Testis (tissue), 3 donors: ENCODE data around the gene ACOT13. TPM values are rescaled to one million over a fixed set of nuclear protein-coding genes. Genes with fewer than 3 reads are reported as not detected.

Source experiments
- DNase-seq: peaks from one replicate; pipeline ENCODE4 v3.0.0-alpha.2; 2019
- H3K27ac ChIP-seq, 2 donors: fragments of 200-600 bp; sonication (generic); one replicate each; pipeline ENCODE4 v1.5.1; 2019
- H3K27me3 ChIP-seq: fragments of 200-600 bp; sonication (generic); one replicate; pipeline ENCODE4 v1.5.1; 2019
- H3K36me3 ChIP-seq: fragments of 200-600 bp; sonication (generic); one replicate; pipeline ENCODE4 v1.5.1; 2017; ENCODE audit warnings: low read depth; ENCODE audit errors: missing control alignments
- H3K4me1 ChIP-seq: fragments of 200-600 bp; sonication (generic); one replicate; pipeline ENCODE4 v1.5.1; 2019
- H3K4me3 ChIP-seq, 2 donors: fragments of 200-600 bp; sonication (generic); one replicate each; pipeline ENCODE4 v1.5.1; 2017 to 2019
- H3K9me3 ChIP-seq: fragments of 200-600 bp; sonication (generic); one replicate; pipeline ENCODE4 v1.5.1; 2017
- CTCF ChIP-seq, 3 experiments: fragments of 450-650 bp in 2 of 3; fragments of 200-600 bp in 1 of 3; sonication (generic) in 1 of 3; IDR thresholded peaks; one replicate each; pipeline ENCODE4 v1.5.1; 2016 to 2019; ENCODE audit warnings: antibody characterized with exemption in 3 of 3, mild to moderate bottlenecking in 2 of 3, moderate library complexity in 1 of 3
- POLR2A ChIP-seq: fragments of 450-650 bp; IDR thresholded peaks from one replicate; pipeline ENCODE4 v1.6.1; 2017; ENCODE audit warnings: antibody characterized with exemption, mild to moderate bottlenecking, moderate library complexity
- WGBS, 2 donors: methylation state at CpG; one replicate each; pipeline ENCODE4 v1.1.5; 2018; 5-methylcytosine and 5-hydroxymethylcytosine counted together
- intact Hi-C: fragments of 100-400 bp; cut with DNase I; formaldehyde crosslinking; loops from one replicate; pipeline ENCODE4 v1.15.1; 2023; ENCODE audit warnings: low total_unique reads
- polyA plus RNA-seq: library from polyadenylated mRNA; stranded (reverse); fragments of 350-450 nt; fragmentation: Illumina TruSeq; extraction: RNeasy Lipid Tissue Mini Kit (QIAGEN cat#74804); gene quantifications from one replicate; pipeline ENCODE4 v1.2.3, GENCODE V29; 2014; ENCODE audit warnings: low read depth, low replicate concordance; ENCODE audit not compliant: insufficient read depth
- total RNA-seq, 2 donors: library from RNA; depleted of rRNA; stranded (reverse); fragments of >200 nt; gene quantifications; one replicate each; pipeline ENCODE4 v1.2.3, GENCODE V29; 2016

Gene ACOT13
- total and polyA plus RNA-seq, 3 donors from 2014 or later: 15.6 to 67.7 (median 19.1) TPM

GRCh38 chr6:24680582-24680981 lies 13.7 kb downstream of the ACOT13 start:
- TF ChIP-seq POLR2A (no peak), CTCF (IDR thresholded peaks at IDR 0.05) (no peak)
- H3K4me1 ChIP-seq: no peaks in the 10 kb centered on the region
- H3K36me3 ChIP-seq: no peaks in the 10 kb centered on the region
- H3K4me3 ChIP-seq: no peak overlapping the region
- 95 to 96% methylated on average over 7 of the region's 7 CpGs for whole genome bisulfite sequencing, 2 donors
- H3K27me3 ChIP-seq: no peaks in the 10 kb centered on the region
- no peak for DNase-seq
- intact Hi-C loops: no loop called here
- H3K27ac ChIP-seq: no peak overlapping the region
- no peaks in the 10 kb centered on the region for H3K9me3 ChIP-seq

- no peaks in the 10 kb centered on the region for H3K9me3 ChIP-seq
- H3K4me1 ChIP-seq: no peaks in the 10 kb centered on the region
- H3K27me3 ChIP-seq: no peaks in the 10 kb centered on the region
- DNase-seq: no peak
- H3K36me3 ChIP-seq: no peaks in the 10 kb centered on the region
- no peak overlapping the region for H3K27ac ChIP-seq
- intact Hi-C loops: no loop called here
- H3K4me3 ChIP-seq: no peak overlapping the region
- WGBS, 2 donors: 75 to 83% methylated on average over 12 of the region's 12 CpGs
- TF ChIP-seq POLR2A: no peak
- TF ChIP-seq CTCF (IDR thresholded peaks at IDR 0.05): no peak
Measured at GRCh38 chr6:24683297-24684296, 16.7 kb downstream of the ACOT13 start.

GRCh38 chr6:24686408-24686807 lies 19.5 kb downstream of the ACOT13 start:
- H3K4me3 ChIP-seq: no peak overlapping the region
- H3K27me3 ChIP-seq: no peaks in the 10 kb centered on the region
- no peaks in the 10 kb centered on the region for H3K36me3 ChIP-seq
- no peaks in the 10 kb centered on the region for H3K9me3 ChIP-seq
- no peak for TF ChIP-seq CTCF (IDR thresholded peaks at IDR 0.05)
- no peak for TF ChIP-seq POLR2A
- intact Hi-C loops: no loop called here
- WGBS, 2 donors: 94 to 97% methylated on average over 1 of the region's 1 CpG
- no peaks in the 10 kb centered on the region for H3K4me1 ChIP-seq
- H3K27ac ChIP-seq: no peak overlapping the region
- DNase-seq: no peak

GRCh38 chr6:24686946-24687345 lies 20.1 kb downstream of the ACOT13 start:
- Histone ChIP-seq H3K27me3 (no peaks in the 10 kb centered on the region), H3K9me3 (no peaks in the 10 kb centered on the region), H3K27ac (no peak overlapping the region), H3K4me1 (no peaks in the 10 kb centered on the region), H3K36me3 (no peaks in the 10 kb centered on the region), H3K4me3 (no peak overlapping the region)
- intact Hi-C loops: no loop called here
- no peak for TF ChIP-seq POLR2A
- TF ChIP-seq CTCF (IDR thresholded peaks at IDR 0.05): no peak
- WGBS, 2 donors: 95 to 97% methylated on average over 4 of the region's 4 CpGs
- DNase-seq: no peak
